H1 (cell line): ENCODE measurements around the gene ZPBP2. TPM values are rescaled to one million over a fixed set of nuclear protein-coding genes. Genes with fewer than 3 reads are reported as not detected.

Experiments used
- CTCF ChIA-PET: fragments of 300-600 bp; sonication (Branson Sonifier 250); formaldehyde crosslinking; loops from one replicate; lab custom pipeline; 2021; ENCODE audit not compliant: partially characterized antibody; lab: Charles Lee
- POLR2A ChIA-PET: fragments of 300-600 bp; sonication (Branson Sonifier 250); formaldehyde crosslinking; loops from one replicate; lab custom pipeline; 2021; ENCODE audit warnings: inconsistent platforms; ENCODE audit not compliant: partially characterized antibody; lab: Charles Lee
- DNase-seq, 2 experiments: peaks; one replicate each; pipeline versions ENCODE4 v3.0.0 to v3.0.0-alpha.2; 2010 to 2022; ENCODE audit warnings: low spot score in 2 of 2, low read depth in 1 of 2, mixed read lengths in 1 of 2
- FAIRE-seq: peaks from 2 replicates; lab custom pipeline; 2011; peaks lifted over from hg19 to GRCh38; lab: Jason Lieb, UNC
- H2AFZ ChIP-seq: 2 replicates; pipeline ENCODE4 v1.8.1; 2012; ENCODE audit warnings: low read length, inconsistent platforms
- H2AK5ac ChIP-seq: 2 replicates; pipeline ENCODE4 v1.6.1; 2013; ENCODE audit warnings: low read depth, low read length
- H2BK120ac ChIP-seq: replicated peaks from 2 replicates; pipeline ENCODE3; 2013; ENCODE audit warnings: low read depth, low read length, inconsistent platforms
- H2BK12ac ChIP-seq: 2 replicates; pipeline ENCODE4 v1.6.1; 2013; ENCODE audit warnings: low read depth, low read length
- H2BK15ac ChIP-seq: 2 replicates; pipeline ENCODE4 v1.6.1; 2013; ENCODE audit warnings: low read length
- H2BK20ac ChIP-seq: 2 replicates; pipeline ENCODE4 v1.6.1; 2013; ENCODE audit warnings: low read length
- H2BK5ac ChIP-seq: 2 replicates; pipeline ENCODE4 v1.6.1; 2013; ENCODE audit warnings: low read depth, low read length
- H3K14ac ChIP-seq: 2 replicates; pipeline ENCODE4 v1.6.1; 2013; ENCODE audit warnings: inconsistent platforms; ENCODE audit not compliant: insufficient read length
- H3K18ac ChIP-seq: 2 replicates; pipeline ENCODE4 v1.6.1; 2013; ENCODE audit warnings: low read length; ENCODE audit errors: extremely low read depth
- H3K23ac ChIP-seq: 2 replicates; pipeline ENCODE4 v1.6.1; 2013; ENCODE audit warnings: inconsistent platforms; ENCODE audit not compliant: insufficient read length
- H3K23me2 ChIP-seq: 2 replicates; pipeline ENCODE4 v1.6.1; 2013; ENCODE audit warnings: low read depth, low read length
- H3K27ac ChIP-seq: 2 replicates; pipeline ENCODE4 v1.6.1; 2011; ENCODE audit warnings: low read depth, low read length, inconsistent platforms
- H3K27me3 ChIP-seq, 4 experiments: replicated peaks in 1 of 4; 1 replicate in 1 of 4; 2 replicates in 3 of 4; pipeline versions ENCODE4 v1.6.1 to v1.8.1; 2011 to 2013; ENCODE audit warnings: low read length in 3 of 4, mild to moderate bottlenecking in 3 of 4, inconsistent platforms in 2 of 4, mixed read lengths in 2 of 4, moderate library complexity in 1 of 4; ENCODE audit not compliant: control insufficient read depth in 3 of 4, insufficient read depth in 3 of 4; ENCODE audit errors: extremely low read depth in 1 of 4
- H3K36me3 ChIP-seq, 4 experiments: 2 replicates each; pipeline versions ENCODE4 v1.6.1 to v1.8.1; 2011 to 2013; ENCODE audit warnings: mild to moderate bottlenecking in 4 of 4, low read length in 3 of 4, moderate library complexity in 2 of 4, control low read depth in 1 of 4, inconsistent platforms in 1 of 4; ENCODE audit not compliant: insufficient read depth in 4 of 4, control insufficient read depth in 2 of 4
- H3K4ac ChIP-seq: replicated peaks from 2 replicates; pipeline ENCODE3; 2013; ENCODE audit warnings: low read length, low read depth, mixed read lengths, inconsistent platforms; ENCODE audit not compliant: insufficient read length
- H3K4me1 ChIP-seq, 4 experiments: replicated peaks in 1 of 4; 1 replicate in 1 of 4; 2 replicates in 3 of 4; pipeline versions ENCODE4 v1.6.1 to v1.8.1; 2011 to 2013; ENCODE audit warnings: low read length in 3 of 4, inconsistent platforms in 2 of 4, mixed read lengths in 1 of 4; ENCODE audit not compliant: insufficient read depth in 4 of 4, control insufficient read depth in 3 of 4
- H3K4me2 ChIP-seq, 2 experiments: 2 replicates each; pipeline versions ENCODE4 v1.6.1 to v1.8.1; 2011 to 2013; ENCODE audit warnings: low read depth in 2 of 2, low read length in 2 of 2, control low read depth in 1 of 2, inconsistent platforms in 1 of 2, mild to moderate bottlenecking in 1 of 2; ENCODE audit not compliant: insufficient read depth in 1 of 2
- H3K4me3 ChIP-seq, 4 experiments: fragments of 200-600, 300-600 bp in 1 of 4; sonication (generic), shearing (Covaris generic), sonication (Bioruptor Twin) in 1 of 4; 2 replicates each; pipeline versions ENCODE4 v1.5.1 to v1.8.1; 2011 to 2016; ENCODE audit warnings: low read length in 4 of 4, low read depth in 3 of 4, control low read depth in 2 of 4, inconsistent platforms in 2 of 4, mild to moderate bottlenecking in 2 of 4, mixed read lengths in 1 of 4, moderate library complexity in 1 of 4; ENCODE audit not compliant: insufficient read depth in 2 of 4; ENCODE audit errors: extremely low read depth in 1 of 4
- H3K56ac ChIP-seq: replicated peaks from 2 replicates; pipeline ENCODE3; 2013; ENCODE audit warnings: low read depth, mild to moderate bottlenecking, mixed read lengths, low read length, inconsistent platforms; ENCODE audit not compliant: insufficient read length
- H3K79me1 ChIP-seq: 2 replicates; pipeline ENCODE4 v1.6.1; 2013; ENCODE audit warnings: low read depth, low read length, control low read depth
- H3K79me2 ChIP-seq, 2 experiments: 2 replicates each; pipeline versions ENCODE4 v1.6.1 to v1.8.1; 2012 to 2013; ENCODE audit warnings: low read length in 2 of 2, mild to moderate bottlenecking in 2 of 2, inconsistent platforms in 1 of 2; ENCODE audit not compliant: insufficient read depth in 2 of 2, control insufficient read depth in 1 of 2
- H3K9ac ChIP-seq, 4 experiments: replicated peaks in 1 of 4; 1 replicate in 1 of 4; 2 replicates in 3 of 4; pipeline versions ENCODE4 v1.6.1 to v1.8.1; 2011 to 2013; ENCODE audit warnings: low read depth in 3 of 4, low read length in 3 of 4, control low read depth in 2 of 4, mild to moderate bottlenecking in 2 of 4, moderate library complexity in 2 of 4, inconsistent platforms in 1 of 4; ENCODE audit errors: extremely low read depth in 1 of 4
- H3K9me3 ChIP-seq, 2 experiments: 2 replicates each; pipeline versions ENCODE4 v1.6.1 to v1.8.1; 2012 to 2013; ENCODE audit warnings: mild to moderate bottlenecking in 2 of 2, moderate library complexity in 2 of 2, control low read depth in 1 of 2, inconsistent platforms in 1 of 2, low read depth in 1 of 2, low read length in 1 of 2, mixed read lengths in 1 of 2; ENCODE audit not compliant: insufficient read depth in 2 of 2
- H4K20me1 ChIP-seq, 2 experiments: replicated peaks in 1 of 2; 2 replicates each; pipeline versions ENCODE3 to v1.8.1; 2011 to 2013; ENCODE audit warnings: inconsistent platforms in 2 of 2, low read length in 2 of 2, mild to moderate bottlenecking in 1 of 2; ENCODE audit not compliant: insufficient read depth in 2 of 2, control insufficient read depth in 1 of 2
- H4K5ac ChIP-seq: 2 replicates; pipeline ENCODE4 v1.6.1; 2013; ENCODE audit warnings: low read length, low read depth, mixed read lengths, inconsistent platforms; ENCODE audit not compliant: insufficient read length
- H4K8ac ChIP-seq: 2 replicates; pipeline ENCODE4 v1.8.0; 2013; ENCODE audit warnings: mild to moderate bottlenecking, moderate library complexity, low read length, inconsistent platforms; ENCODE audit not compliant: insufficient read depth; ENCODE audit errors: extremely low read depth
- H4K91ac ChIP-seq: replicated peaks from 2 replicates; pipeline ENCODE3; 2013; ENCODE audit warnings: low read length, mixed read lengths, inconsistent platforms; ENCODE audit not compliant: insufficient read length
- CBX5 ChIP-seq: fragments of 300-800, 300-1000 bp; sonication (generic); IDR thresholded peaks from 2 replicates; pipeline ENCODE4 v1.7.1; 2016; ENCODE audit warnings: antibody characterized with exemption, low read length, low read depth
- CTBP2 ChIP-seq: IDR thresholded peaks from 2 replicates; pipeline ENCODE4 v1.7.0; 2011; ENCODE audit warnings: borderline replicate concordance, mild to moderate bottlenecking, moderate library complexity, mixed read lengths, low read length; ENCODE audit not compliant: insufficient read depth, insufficient read length
- PHF8 ChIP-seq: fragments of 200-600 bp; sonication (generic); conservative IDR thresholded peaks from 2 replicates; pipeline ENCODE4 v1.7.1; 2012; ENCODE audit warnings: low read depth, mild to moderate bottlenecking, inconsistent platforms, low read length, moderate library complexity
- SIRT6 ChIP-seq: IDR thresholded peaks from one replicate; pipeline ENCODE4 v1.7.1; 2012; ENCODE audit warnings: low read length, inconsistent platforms
- SP2 ChIP-seq: IDR thresholded peaks from 2 replicates; pipeline ENCODE4 v1.6.1; 2012; ENCODE audit warnings: mild to moderate bottlenecking, low read length, inconsistent platforms
- WGBS, 2 experiments: shearing (Covaris generic) in 1 of 2; methylation state at CpG; one replicate each; pipeline versions ENCODE4 v1.1.6 to v1.1.7; 2013 to 2015; ENCODE audit warnings: low lambda C conversion rate in 2 of 2, mixed read lengths in 2 of 2, inconsistent platforms in 1 of 2, low coverage in 1 of 2, missing lambda C conversion rate in 1 of 2; ENCODE audit not compliant: insufficient replicate concordance in 2 of 2, insufficient coverage in 1 of 2, insufficient read length in 1 of 2; ENCODE audit errors: extremely low coverage in 1 of 2, missing lambda C conversion rate in 1 of 2; 5-methylcytosine and 5-hydroxymethylcytosine counted together
- polyA plus RNA-seq, 7 experiments: library from polyadenylated mRNA; depleted of rRNA in 3 of 7; stranded (reverse) in 5 of 7; unstranded in 2 of 7; fragments of >200 nt in 5 of 7; fragments of 200-250 nt in 2 of 7; gene quantifications; 1 replicate in 5 of 7; 2 replicates in 1 of 7; 4 replicates in 1 of 7; pipeline versions ENCODE4 v1.2.1 to v1.2.3, GENCODE V29; 2011 to 2013; ENCODE audit warnings: missing spikeins in 2 of 7, mixed read lengths in 2 of 7
- total RNA-seq: library from RNA; stranded (reverse); fragmentation: NEBNext Ultra II Directional; extraction: Animal tissue kit (Norgen Biotek cat#: 25700); gene quantifications from 2 replicates; pipeline ENCODE4 v1.2.1, GENCODE V29; 2021

The ZPBP2 gene
- total and polyA plus RNA-seq, 2 of the 8 experiments (the other 6 are each of a cell fraction or from before 2014, with no cell fraction given), result not detected

DNA sequence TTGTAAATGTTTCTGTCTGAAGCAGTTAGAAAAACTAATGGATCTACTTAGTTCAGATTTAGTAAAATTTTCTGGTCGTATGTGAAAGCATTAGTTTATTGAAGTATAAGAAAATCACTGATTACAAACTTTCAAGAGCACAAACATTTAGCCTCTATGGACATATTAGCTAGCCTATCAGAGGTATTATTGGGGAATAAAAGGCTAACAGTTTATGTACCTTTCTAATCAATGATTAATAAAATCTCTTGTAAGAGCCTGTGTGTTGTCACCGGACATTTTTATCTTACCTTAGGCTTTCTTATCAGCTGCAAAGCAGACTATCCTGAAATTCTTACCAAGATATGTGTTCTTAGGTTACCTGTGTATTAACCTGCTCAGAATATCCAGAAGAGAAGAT lies 21.2 kb downstream of the ZPBP2 start:
- Histone ChIP-seq H3K4me3 (no peak overlapping the region), H3K27ac (no peak overlapping the region), H3K4me2 (no peak overlapping the region), H2BK15ac (no peak overlapping the region), H3K56ac (no peak overlapping the region), H3K9ac (no peak overlapping the region), H4K91ac (no peak overlapping the region), H2BK20ac (no peak overlapping the region), H3K14ac (no peak overlapping the region), H3K79me1 (no peaks in the 10 kb centered on the region), H3K4ac (no peak overlapping the region), H3K4me1 (no peaks in the 10 kb centered on the region), H3K23ac (no peak overlapping the region), H3K18ac (no peak overlapping the region), H3K9me3 (no peaks in the 10 kb centered on the region), H4K20me1 (no peaks in the 10 kb centered on the region), H3K23me2 (no peaks in the 10 kb centered on the region), H2AFZ (no peak overlapping the region), H2BK5ac (no peak overlapping the region), H4K5ac (no peak overlapping the region), H3K79me2 (no peaks in the 10 kb centered on the region), H4K8ac (no peak overlapping the region), H2BK120ac (no peak overlapping the region), H2AK5ac (no peak overlapping the region), H2BK12ac (no peak overlapping the region), H3K27me3 (no peaks in the 10 kb centered on the region), H3K36me3 (no peaks in the 10 kb centered on the region)
- FAIRE-seq (no peak), DNase-seq (no peak)
- ChIA-PET POLR2A (no interaction called here), CTCF (no interaction called here)
- 72% methylated on average over 2 of the region's 2 CpGs; no CpG with 5 or more reads in 1 of the 2 experiments for WGBS, 2 experiments
- TF ChIP-seq SIRT6 (no peak), SP2 (no peak), PHF8 (no peak), CBX5 (no peak), CTBP2 (no peak)
